Cardiac muscle cell (in vitro differentiated cells and primary cell): Measurements from ENCODE around the gene DGKD. TPM values are rescaled to one million over a fixed set of nuclear protein-coding genes. Genes with fewer than 3 reads are reported as not detected.
"Not testable (repeated sequence)": the region's sequence is repeated elsewhere in the genome, so short reads cannot be mapped to it uniquely, and the experiment has no call there.

Experiments
- DNase-seq, 2 donors: peaks; one replicate each; pipeline versions ENCODE4 v3.0.0 to v3.0.0-alpha.2; 2010 to 2017; ENCODE audit warnings: low read depth in 1 of 2, low spot score in 1 of 2
- H3K27ac ChIP-seq: fragments of 200-600 bp; sonication (generic); 2 replicates; pipeline ENCODE4 v1.5.1; 2016
- H3K27me3 ChIP-seq: fragments of 200-600 bp; sonication (generic); 2 replicates; pipeline ENCODE4 v1.6.0; 2016; ENCODE audit warnings: control low read depth
- H3K36me3 ChIP-seq: fragments of 200-600 bp; sonication (generic); 2 replicates; pipeline ENCODE4 v1.5.1; 2016; ENCODE audit warnings: control low read depth
- H3K4me1 ChIP-seq: fragments of 200-600 bp; sonication (generic); 2 replicates; pipeline ENCODE4 v1.8.1; 2017; ENCODE audit warnings: low read depth, mild to moderate bottlenecking, mixed run types
- H3K4me3 ChIP-seq: fragments of 200-600 bp; sonication (generic); 2 replicates; pipeline ENCODE4 v1.5.1; 2016; ENCODE audit warnings: mild to moderate bottlenecking
- H3K9me3 ChIP-seq: fragments of 200-600 bp; sonication (generic); 2 replicates; pipeline ENCODE4 v1.5.1; 2017; ENCODE audit warnings: low read depth, mild to moderate bottlenecking, control low read depth
- polyA plus RNA-seq: library from polyadenylated mRNA; unstranded; fragments of >200 nt; fragmentation: Nextera tagmentation; extraction: Ambion mirVana; gene quantifications from 2 replicates; pipeline ENCODE4 v1.2.1, GENCODE V29; 2016
- total RNA-seq: library from RNA; depleted of rRNA; stranded (reverse); fragments of >200 nt; gene quantifications from 2 replicates; pipeline ENCODE4 v1.2.3, GENCODE V29; 2016
- TF ChIP-seq, protein P1 (sequence below): IDR thresholded peaks from 2 replicates; pipeline ENCODE4 v1.5.1; 2012; ENCODE audit warnings: low read depth, mild to moderate bottlenecking, low read length

DGKD gene
- total and polyA plus RNA-seq, 2 experiments from 2014 or later: 21.0 to 40.0 TPM

DNA sequence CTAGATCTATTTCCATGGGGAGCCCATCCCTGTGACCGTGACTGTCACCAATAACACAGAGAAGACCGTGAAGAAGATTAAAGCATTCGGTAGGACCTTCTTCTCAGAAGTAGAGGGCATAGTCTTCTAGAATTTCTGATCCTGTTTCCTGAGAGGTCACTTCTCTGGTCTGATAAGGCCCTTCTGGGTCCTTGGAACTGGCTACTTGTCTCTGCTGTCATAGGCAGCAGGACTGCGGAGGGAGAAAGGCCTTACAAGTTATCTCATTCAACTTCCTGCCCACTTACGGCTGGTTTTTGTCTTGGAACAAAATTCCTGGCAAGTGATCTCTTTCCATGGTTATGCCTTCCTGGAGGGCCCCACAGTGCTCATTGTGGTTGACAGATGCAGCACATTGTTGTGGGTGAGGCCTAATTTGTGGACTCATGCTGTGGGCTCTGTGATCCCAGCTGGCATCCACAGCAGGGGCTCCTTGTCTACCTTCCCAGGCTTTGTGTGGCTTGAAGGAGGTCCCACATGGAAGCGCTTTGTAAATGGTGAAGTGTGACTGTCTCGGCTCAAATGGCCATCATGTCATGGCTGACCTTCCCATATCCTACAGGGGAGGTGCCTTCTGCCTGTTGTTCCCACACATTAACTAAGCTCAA lies 24.7 kb upstream of the DGKD start:
- peak overlapping the region; percentile 68 for H3K27ac ChIP-seq
- H3K4me3 ChIP-seq: no peak overlapping the region
- H3K9me3 ChIP-seq: no peaks in the 10 kb centered on the region
- H3K36me3 ChIP-seq: no peaks in the 10 kb centered on the region
- no peaks in the 10 kb centered on the region for H3K27me3 ChIP-seq
- peaks cover 10% of the 10 kb centered on the region for H3K4me1 ChIP-seq
- peak; percentile 42 to 80 for DNase-seq
- TF ChIP-seq, protein P1, sequence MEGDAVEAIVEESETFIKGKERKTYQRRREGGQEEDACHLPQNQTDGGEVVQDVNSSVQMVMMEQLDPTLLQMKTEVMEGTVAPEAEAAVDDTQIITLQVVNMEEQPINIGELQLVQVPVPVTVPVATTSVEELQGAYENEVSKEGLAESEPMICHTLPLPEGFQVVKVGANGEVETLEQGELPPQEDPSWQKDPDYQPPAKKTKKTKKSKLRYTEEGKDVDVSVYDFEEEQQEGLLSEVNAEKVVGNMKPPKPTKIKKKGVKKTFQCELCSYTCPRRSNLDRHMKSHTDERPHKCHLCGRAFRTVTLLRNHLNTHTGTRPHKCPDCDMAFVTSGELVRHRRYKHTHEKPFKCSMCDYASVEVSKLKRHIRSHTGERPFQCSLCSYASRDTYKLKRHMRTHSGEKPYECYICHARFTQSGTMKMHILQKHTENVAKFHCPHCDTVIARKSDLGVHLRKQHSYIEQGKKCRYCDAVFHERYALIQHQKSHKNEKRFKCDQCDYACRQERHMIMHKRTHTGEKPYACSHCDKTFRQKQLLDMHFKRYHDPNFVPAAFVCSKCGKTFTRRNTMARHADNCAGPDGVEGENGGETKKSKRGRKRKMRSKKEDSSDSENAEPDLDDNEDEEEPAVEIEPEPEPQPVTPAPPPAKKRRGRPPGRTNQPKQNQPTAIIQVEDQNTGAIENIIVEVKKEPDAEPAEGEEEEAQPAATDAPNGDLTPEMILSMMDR: no peak

DNA sequence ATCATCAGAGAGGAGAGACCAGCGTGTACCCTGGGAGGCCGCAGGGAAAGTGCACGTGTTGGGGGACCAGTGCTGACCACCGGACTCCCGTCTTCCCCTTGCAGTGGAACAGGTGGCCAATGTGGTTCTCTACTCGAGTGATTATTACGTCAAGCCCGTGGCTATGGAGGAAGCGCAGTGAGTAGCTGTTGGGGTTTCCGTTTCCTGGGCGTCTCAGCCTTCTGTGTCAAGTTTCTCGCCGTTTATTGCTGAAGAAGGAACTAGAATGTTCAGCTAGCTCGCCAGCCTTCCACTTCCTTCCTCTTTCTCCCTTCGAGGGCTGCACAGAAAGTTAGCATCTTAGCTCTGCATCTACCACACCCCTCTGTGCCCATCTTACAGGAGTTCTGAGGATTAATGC lies 22.8 kb upstream of the DGKD start:
- no peak overlapping the region for H3K4me3 ChIP-seq
- no peak overlapping the region for H3K27ac ChIP-seq
- H3K36me3 ChIP-seq: no peaks in the 10 kb centered on the region
- peaks cover 10% of the 10 kb centered on the region for H3K4me1 ChIP-seq
- no peaks in the 10 kb centered on the region for H3K27me3 ChIP-seq
- no peak for DNase-seq
- H3K9me3 ChIP-seq: no peaks in the 10 kb centered on the region
- TF ChIP-seq, protein P1: no peak

DNA sequence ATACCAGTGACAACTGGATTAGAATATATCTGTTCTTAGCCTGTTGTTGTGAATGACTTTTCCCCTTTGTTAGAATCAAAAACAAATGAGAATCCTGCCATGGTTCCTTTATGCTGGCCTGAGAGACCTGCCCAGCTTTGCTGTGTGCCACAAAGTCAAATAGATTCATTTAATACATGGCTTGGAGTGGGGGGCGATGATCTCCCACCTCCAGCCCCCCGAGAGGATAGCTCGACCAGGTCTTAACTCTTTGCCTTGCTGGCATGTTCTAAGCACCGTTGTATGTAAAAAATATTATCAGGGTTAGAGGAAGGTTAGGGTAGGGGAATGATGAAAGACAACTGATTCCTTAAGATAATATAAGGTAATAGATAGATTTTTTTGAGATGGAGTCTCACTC lies 22.2 kb upstream of the DGKD start:
- Histone ChIP-seq H3K9me3 (no peaks in the 10 kb centered on the region), H3K36me3 (no peaks in the 10 kb centered on the region), H3K27me3 (no peaks in the 10 kb centered on the region), H3K4me1 (peaks cover 10% of the 10 kb centered on the region), H3K27ac (no peak overlapping the region), H3K4me3 (no peak overlapping the region)
- DNase-seq: no peak
- TF ChIP-seq, protein P1: no peak

DNA sequence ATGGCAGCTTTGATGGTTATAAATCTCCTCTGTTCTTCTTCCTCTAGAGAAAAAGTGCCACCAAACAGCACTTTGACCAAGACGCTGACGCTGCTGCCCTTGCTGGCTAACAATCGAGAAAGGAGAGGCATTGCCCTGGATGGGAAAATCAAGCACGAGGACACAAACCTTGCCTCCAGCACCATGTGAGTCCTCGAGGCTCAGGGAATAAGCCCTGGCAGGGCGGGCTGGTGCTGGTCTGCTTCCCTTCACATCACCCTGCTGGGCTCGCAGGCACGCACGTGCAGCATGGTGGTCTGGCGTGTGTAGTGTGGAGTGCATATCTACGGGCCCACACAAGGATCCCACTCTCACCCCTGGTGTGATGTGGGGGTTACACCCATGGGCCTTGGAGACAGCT lies 19.4 kb upstream of the DGKD start:
- Histone ChIP-seq H3K4me3 (no peak overlapping the region), H3K4me1 (peaks cover 2% of the 10 kb centered on the region), H3K36me3 (no peaks in the 10 kb centered on the region), H3K27me3 (no peaks in the 10 kb centered on the region), H3K9me3 (no peaks in the 10 kb centered on the region), H3K27ac (no peak overlapping the region)
- TF ChIP-seq, protein P1: no peak
- no peak for DNase-seq

DNA sequence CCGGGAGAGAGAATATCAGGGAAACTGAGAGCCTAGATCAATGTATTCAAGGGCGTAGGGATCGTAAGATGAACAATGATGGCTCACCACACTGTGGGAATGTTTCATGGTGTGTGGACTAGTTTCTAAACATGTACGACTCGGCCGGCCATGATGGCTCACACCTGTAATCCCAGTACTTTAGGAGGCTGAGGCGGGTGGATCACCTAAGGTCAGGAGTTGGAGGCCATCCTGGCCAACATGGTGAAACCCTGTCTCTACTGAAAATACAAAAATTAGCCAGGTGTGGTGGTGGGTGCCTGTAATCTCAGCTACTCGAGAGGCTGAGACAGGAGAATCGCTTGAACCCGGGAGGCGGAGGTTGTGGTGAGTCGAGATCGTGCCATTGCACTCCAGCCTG lies 18.2 kb upstream of the DGKD start:
- not testable (repeated sequence) for H3K27ac ChIP-seq, DNase-seq, H3K36me3 ChIP-seq, H3K9me3 ChIP-seq, H3K27me3 ChIP-seq, H3K4me3 ChIP-seq, H3K4me1 ChIP-seq

DNA sequence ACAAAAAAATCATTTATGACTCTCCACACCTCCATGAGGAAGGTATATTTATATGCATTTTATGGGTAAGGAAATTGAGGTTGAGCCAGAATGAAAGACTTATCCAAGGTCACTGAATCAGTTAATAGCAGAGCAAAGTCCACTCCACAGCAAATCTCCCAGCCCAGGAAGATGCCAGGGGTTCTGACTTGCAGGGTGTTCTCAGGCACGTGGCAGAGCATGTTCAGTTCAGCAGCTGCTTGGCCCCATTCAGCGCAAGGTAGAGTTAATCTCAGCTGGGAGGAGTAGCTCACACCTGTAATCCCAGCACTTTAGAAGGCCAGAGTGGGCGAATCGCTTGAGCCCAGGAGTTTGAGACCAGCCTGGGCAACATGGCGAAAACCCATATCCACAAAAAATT lies 17.8 kb upstream of the DGKD start:
- H3K4me3 ChIP-seq: no peak overlapping the region
- H3K36me3 ChIP-seq: no peaks in the 10 kb centered on the region
- no peaks in the 10 kb centered on the region for H3K9me3 ChIP-seq
- H3K27ac ChIP-seq: no peak overlapping the region
- no peak for DNase-seq
- H3K4me1 ChIP-seq: no peaks in the 10 kb centered on the region
- TF ChIP-seq, protein P1: no peak
- no peaks in the 10 kb centered on the region for H3K27me3 ChIP-seq
